ENCODE results near the gene LY6G5B.

- TF ChIP-seq CTCF (IDR thresholded peaks at IDR 0.05) (no peak), POLR2A (IDR thresholded peaks at IDR 0.05) (no peak)
These were observed 44.4 kb downstream of the LY6G5B start for GRCh38 chr6:31713991-31714684.
